PC-3 (cell line): ENCODE measurements around the gene FSD1. TPM values are rescaled to one million over a fixed set of nuclear protein-coding genes. Genes with fewer than 3 reads are reported as not detected.

ENCODE experiments used
- ATAC-seq: fragments of 200-7000 bp; cut with Tn5 transposase; 2 replicates; pipeline ENCODE4 v1.9.1; 2020; ENCODE audit warnings: mild to moderate bottlenecking, moderate library complexity
- BruUV-seq: library from RNA; stranded (reverse); fragments of 400-500 nt; replicated peaks from 2 replicates; lab custom pipeline; 2021; lab: Mats Ljungman, UMichigan
- CTCF ChIA-PET: fragments of 300-600 bp; sonication (Branson Sonifier 250); formaldehyde crosslinking; loops from one replicate; lab custom pipeline; 2022; ENCODE audit warnings: antibody characterized with exemption; lab: Charles Lee
- POLR2A ChIA-PET: fragments of 300-600 bp; sonication (Branson Sonifier 250); formaldehyde crosslinking; loops from one replicate; lab custom pipeline; 2022; ENCODE audit warnings: antibody characterized with exemption; ENCODE audit not compliant: unreplicated experiment; lab: Charles Lee
- DNase-seq: peaks from one replicate; pipeline ENCODE4 v3.0.0-alpha.2; 2015
- H2AFZ ChIP-seq: fragments of 300-600 bp; sonication (generic); 2 replicates; pipeline ENCODE4 v1.6.0; 2016; ENCODE audit warnings: antibody characterized with exemption, low read length
- H3F3A ChIP-seq: fragments of 300-600 bp; sonication (generic); one replicate; pipeline ENCODE4 v1.6.0; 2017; ENCODE audit warnings: antibody characterized with exemption, low read length, control low read depth, mild to moderate bottlenecking; ENCODE audit not compliant: unreplicated experiment
- H3K27ac ChIP-seq: fragments of 300-600 bp; sonication (generic); 2 replicates; pipeline ENCODE4 v1.5.1; 2016; ENCODE audit warnings: mild to moderate bottlenecking, low read length
- H3K27me3 ChIP-seq: fragments of 300-600 bp; sonication (generic); 2 replicates; pipeline ENCODE4 v1.6.1; 2016; ENCODE audit warnings: low read length, mixed read lengths
- H3K36me3 ChIP-seq: fragments of 300-600 bp; sonication (generic); 2 replicates; pipeline ENCODE4 v1.6.1; 2016; ENCODE audit warnings: low read depth, mixed run types, low read length, mixed read lengths
- H3K4me1 ChIP-seq: fragments of 300-600 bp; sonication (generic); 2 replicates; pipeline ENCODE4 v1.5.1; 2016; ENCODE audit warnings: low read length; ENCODE audit not compliant: insufficient read depth
- H3K4me2 ChIP-seq: fragments of 300-600 bp; sonication (generic); 2 replicates; pipeline ENCODE4 v1.6.0; 2016; ENCODE audit warnings: low read length
- H3K4me3 ChIP-seq: fragments of 300-600 bp; sonication (generic); 2 replicates; pipeline ENCODE4 v1.5.1; 2016; ENCODE audit warnings: mild to moderate bottlenecking, low read length, mixed read lengths
- H3K79me2 ChIP-seq: fragments of 300-600 bp; sonication (generic); 2 replicates; pipeline ENCODE4 v1.6.1; 2017; ENCODE audit warnings: low read length, mixed read lengths
- H3K9ac ChIP-seq: fragments of 300-600 bp; sonication (generic); 2 replicates; pipeline ENCODE4 v1.6.0; 2016; ENCODE audit warnings: mild to moderate bottlenecking, low read length
- H3K9me2 ChIP-seq: fragments of 300-600 bp; sonication (generic); replicated peaks from 2 replicates; pipeline ENCODE4 v1.6.1; 2016; ENCODE audit warnings: mixed run types, low read length, mixed read lengths
- H3K9me3 ChIP-seq: fragments of 300-600 bp; sonication (generic); 2 replicates; pipeline ENCODE4 v1.6.1; 2016; ENCODE audit warnings: low read length, mixed read lengths
- H4K20me1 ChIP-seq: fragments of 300-600 bp; sonication (generic); 2 replicates; pipeline ENCODE4 v1.6.1; 2016; ENCODE audit warnings: low read length, mixed read lengths
- CTCF ChIP-seq: fragments of 300-600 bp; sonication (generic); conservative IDR thresholded peaks from 2 replicates; pipeline ENCODE4 v1.5.1; 2017; ENCODE audit warnings: antibody characterized with exemption, low read depth, mild to moderate bottlenecking, low read length
- EZH2 ChIP-seq: fragments of 300-600 bp; sonication (generic); IDR thresholded peaks from one replicate; pipeline ENCODE4 v1.6.1; 2017; ENCODE audit warnings: antibody characterized with exemption, mild to moderate bottlenecking, low read length; ENCODE audit not compliant: unreplicated experiment
- EZH2phosphoT487 ChIP-seq: fragments of 300-600 bp; sonication (generic); IDR thresholded peaks from 2 replicates; pipeline ENCODE4 v1.6.1; 2018; ENCODE audit warnings: mild to moderate bottlenecking, antibody characterized with exemption, low read length, borderline replicate concordance
- intact Hi-C: fragments of 100-400 bp; cut with micrococcal nuclease; formaldehyde crosslinking; loops from 2 replicates; pipeline ENCODE4 v1.9.0; 2023
- total RNA-seq: library from RNA; depleted of rRNA; stranded (reverse); fragments of >200 nt; gene quantifications from 2 replicates; pipeline ENCODE4 v1.2.3, GENCODE V29; 2014

Gene FSD1
- total RNA-seq, 1 experiment from 2014 or later, result 8.7 TPM

GRCh38 chr19:4362831-4363545 is 58.6 kb downstream of the FSD1 start:
- peak; percentile 37 for ATAC-seq

DNA sequence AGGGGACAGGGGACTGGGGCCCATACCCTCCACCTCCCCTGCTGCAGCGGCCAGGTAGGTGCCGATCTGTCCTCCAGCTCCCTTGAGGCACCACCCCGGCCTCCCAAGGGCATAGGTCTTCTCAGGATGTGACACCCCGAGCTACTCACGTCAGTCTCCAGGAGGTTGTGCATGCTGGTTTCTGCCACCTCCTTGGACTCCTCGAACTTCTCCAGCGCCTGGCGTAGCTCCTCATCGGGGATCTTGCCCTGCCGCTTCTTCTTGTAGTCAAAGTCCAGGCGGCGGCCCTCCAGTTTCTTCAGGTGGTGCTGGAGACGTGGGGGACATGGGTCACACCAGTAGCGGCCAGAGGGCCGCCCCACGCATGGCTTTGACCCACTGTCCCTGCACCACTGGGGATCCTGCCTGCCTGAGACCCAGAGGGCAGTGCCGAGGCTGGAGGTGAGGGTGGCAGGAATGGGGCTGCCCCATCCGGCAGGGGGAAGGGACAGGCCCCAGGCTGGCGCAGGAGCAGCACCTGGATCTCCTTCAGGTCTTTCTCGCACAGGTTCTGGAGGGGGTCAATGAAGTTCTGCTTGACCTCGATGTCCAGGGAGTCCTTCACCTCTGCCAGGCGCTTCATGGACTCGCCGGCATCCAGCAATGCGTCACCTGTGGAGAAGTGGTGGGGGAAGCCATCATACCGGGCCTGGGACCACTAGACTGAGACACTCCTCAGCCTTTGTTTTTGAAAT is 59.3 kb downstream of the FSD1 start:
- Histone ChIP-seq H3K4me3 (no peak overlapping the region), H3K4me2 (no peak overlapping the region), H3K27ac (no peak overlapping the region), H3K9ac (no peak overlapping the region), H2AFZ (no peak overlapping the region), H3K27me3 (no peaks in the 10 kb centered on the region), H3K4me1 (no peaks in the 10 kb centered on the region), H3K79me2 (no peaks in the 10 kb centered on the region; the same call in 1 of the 2 replicates), H3K9me3 (no peaks in the 10 kb centered on the region), H3K36me3 (peaks cover 3% of the 10 kb centered on the region; the same call in 1 of the 2 replicates), H4K20me1 (no peaks in the 10 kb centered on the region), H3F3A (no peaks in the 10 kb centered on the region), H3K9me2 (no peaks in the 10 kb centered on the region)
- TF ChIP-seq EZH2phosphoT487, result no peak
- TF ChIP-seq EZH2, result no peak
- no peak for TF ChIP-seq CTCF
- CTCF ChIA-PET, result interaction anchor here (0.9 to 1.2 kb wide), 2 partner anchors 17 to 36 kb away, joined by 3 read pairs; partner anchors contain the start of gene SH3GL1
- BruUV-seq, result no TSS peak
- DNase-seq, result no peak
- POLR2A ChIA-PET, result no interaction called here
- intact Hi-C loops, result no loop called here
- ATAC-seq, result no peak

More at GRCh38 chr19:4362831-4363545, 58.6 kb downstream of the FSD1 start:
- Histone ChIP-seq H3K27me3 (no peaks in the 10 kb centered on the region), H3K4me3 (no peak overlapping the region), H3K4me1 (no peaks in the 10 kb centered on the region), H3K36me3 (peaks cover 3% of the 10 kb centered on the region; the same call in 1 of the 2 replicates), H3K4me2 (no peak overlapping the region), H3F3A (no peaks in the 10 kb centered on the region), H3K9me3 (no peaks in the 10 kb centered on the region), H3K9ac (no peak overlapping the region), H3K9me2 (no peaks in the 10 kb centered on the region), H4K20me1 (no peaks in the 10 kb centered on the region), H3K79me2 (no peaks in the 10 kb centered on the region), H3K27ac (no peak overlapping the region), H2AFZ (no peak overlapping the region)
- ChIA-PET POLR2A (no interaction called here), CTCF (interaction anchor here (0.9 to 1.2 kb wide), 2 partner anchors 18 to 37 kb away, joined by 3 read pairs; partner anchors contain the start of gene SH3GL1)
- TF ChIP-seq EZH2 (no peak), CTCF (peak; percentile 43), EZH2phosphoT487 (no peak)
- intact Hi-C loops, result no loop called here
- no TSS peak for BruUV-seq
- peak; percentile 34 for DNase-seq
